Measurements from ENCODE around the gene WDFY2. TPM values are rescaled to one million over a fixed set of nuclear protein-coding genes. Genes with fewer than 3 reads are reported as not detected.

Gene WDFY2
- total RNA-seq, 1 experiment from 2014 or later, result 5.6 TPM

DNA sequence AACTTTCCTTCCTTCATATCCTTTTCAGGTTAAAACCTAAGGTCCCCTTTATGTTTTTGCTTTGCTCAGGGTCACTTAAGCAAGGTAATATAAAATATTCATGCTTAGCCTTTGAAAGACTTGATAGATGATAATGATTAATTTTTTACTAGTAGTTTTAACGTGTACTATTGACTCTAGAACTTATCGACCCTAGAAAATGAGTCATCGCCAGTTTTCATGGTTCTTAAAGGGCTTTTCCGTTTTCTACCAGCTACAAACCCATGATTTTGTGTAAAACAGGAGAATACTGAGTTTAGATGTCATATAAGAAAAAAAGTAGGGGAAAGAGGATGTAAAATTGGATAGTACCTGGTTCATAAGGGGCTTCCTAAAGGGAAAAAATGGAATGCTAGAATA, 144.0 kb downstream of the WDFY2 start:
- H3K27me3 ChIP-seq (ENCODE audit: control insufficient read depth, insufficient read depth, low read length), result no peaks in the 10 kb centered on the region
- no peaks in the 10 kb centered on the region; the same call in 1 of the 2 replicates for H3K36me3 ChIP-seq (replicated peaks; ENCODE audit: control insufficient read depth, insufficient read depth, low read length)
- DNase-seq, result no peak
- no peak overlapping the region for H3K4me3 ChIP-seq (ENCODE audit: insufficient read depth, low read depth, low read length)

DNA sequence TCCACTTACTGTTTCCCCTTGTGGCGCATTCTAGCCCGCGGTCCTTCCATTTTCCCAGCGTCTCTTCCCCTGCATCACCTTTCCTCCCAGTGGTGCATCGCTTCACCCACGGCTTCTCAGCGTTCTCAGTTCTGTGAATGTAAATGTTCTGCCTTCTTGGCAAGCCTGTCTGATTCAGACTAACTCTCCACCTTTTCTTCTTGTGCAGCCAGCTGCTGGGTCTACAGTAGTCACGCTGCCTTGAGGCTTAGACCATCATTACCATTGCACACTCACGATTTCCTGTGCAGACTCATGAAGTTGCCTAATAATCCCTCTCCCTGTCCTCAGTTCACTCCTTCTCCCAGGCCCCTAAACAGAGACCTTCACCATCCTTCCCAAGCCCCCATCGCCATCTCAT, 144.7 kb downstream of the WDFY2 start:
- Histone ChIP-seq H3K27me3 (ENCODE audit: control insufficient read depth, insufficient read depth, low read length) (no peaks in the 10 kb centered on the region), H3K36me3 (replicated peaks; ENCODE audit: control insufficient read depth, insufficient read depth, low read length) (no peaks in the 10 kb centered on the region; the same call in 1 of the 2 replicates), H3K4me3 (ENCODE audit: insufficient read depth, low read depth, low read length) (no peak overlapping the region)
- DNase-seq, result no peak

DNA sequence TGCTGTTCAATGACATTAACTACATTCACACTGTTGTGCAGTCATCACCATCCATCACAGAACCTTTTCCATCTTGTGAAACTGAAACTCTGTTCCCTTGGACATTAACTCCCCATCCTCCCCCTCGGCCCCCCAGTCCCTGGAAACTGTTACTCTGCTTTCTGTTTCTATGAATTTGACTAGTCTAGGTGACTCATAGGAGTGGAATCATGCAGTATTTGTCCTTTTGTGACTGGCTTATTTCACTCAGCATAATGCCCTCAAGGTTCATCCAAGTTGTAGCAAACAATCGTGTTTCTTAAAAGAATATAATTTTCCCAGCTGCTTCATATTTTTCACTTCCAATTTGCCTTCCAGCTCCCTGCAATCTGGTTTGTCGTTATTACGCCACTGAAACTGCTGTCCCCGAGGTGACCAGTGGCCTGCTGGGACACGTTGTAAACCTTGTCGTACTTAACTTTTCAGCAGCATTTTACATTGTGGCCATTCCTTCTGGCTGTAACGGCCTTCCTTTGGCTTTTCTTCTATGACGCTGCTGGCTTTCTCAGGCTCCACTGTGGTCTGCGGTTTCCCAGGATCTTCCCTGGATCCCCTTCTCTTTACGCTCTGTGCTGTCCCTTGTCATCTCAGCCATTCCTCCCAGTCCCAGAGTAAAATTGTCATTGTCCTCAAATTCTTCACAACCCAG, 145.7 kb downstream of the WDFY2 start:
- no peak for DNase-seq
- Histone ChIP-seq H3K36me3 (replicated peaks; ENCODE audit: control insufficient read depth, insufficient read depth, low read length) (no peaks in the 10 kb centered on the region; the same call in 1 of the 2 replicates), H3K27me3 (ENCODE audit: control insufficient read depth, insufficient read depth, low read length) (no peaks in the 10 kb centered on the region), H3K4me3 (ENCODE audit: insufficient read depth, low read depth, low read length) (no peak overlapping the region)

DNA sequence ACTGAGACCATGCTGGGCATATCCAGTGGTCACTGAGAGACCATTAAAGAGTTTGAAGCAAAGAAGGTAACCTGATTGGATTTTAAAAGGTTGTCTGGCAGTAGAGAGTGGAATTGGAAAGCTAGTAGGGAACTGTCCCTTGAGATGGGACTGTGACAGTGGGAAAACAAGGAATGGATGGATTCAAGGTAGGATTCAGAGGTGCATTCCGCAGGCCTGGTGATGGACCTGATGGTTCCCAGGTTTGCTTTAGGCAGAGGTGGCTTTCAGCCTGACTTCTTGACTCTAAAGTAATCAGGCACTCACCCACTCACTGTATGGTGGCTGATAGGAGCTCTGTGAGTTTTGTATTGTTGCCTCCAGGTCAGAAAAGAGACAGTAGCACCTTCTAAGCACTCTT, 146.7 kb downstream of the WDFY2 start:
- no peak for DNase-seq
- Histone ChIP-seq H3K27me3 (ENCODE audit: control insufficient read depth, insufficient read depth, low read length) (no peaks in the 10 kb centered on the region), H3K4me3 (ENCODE audit: insufficient read depth, low read depth, low read length) (no peak overlapping the region)

DNA sequence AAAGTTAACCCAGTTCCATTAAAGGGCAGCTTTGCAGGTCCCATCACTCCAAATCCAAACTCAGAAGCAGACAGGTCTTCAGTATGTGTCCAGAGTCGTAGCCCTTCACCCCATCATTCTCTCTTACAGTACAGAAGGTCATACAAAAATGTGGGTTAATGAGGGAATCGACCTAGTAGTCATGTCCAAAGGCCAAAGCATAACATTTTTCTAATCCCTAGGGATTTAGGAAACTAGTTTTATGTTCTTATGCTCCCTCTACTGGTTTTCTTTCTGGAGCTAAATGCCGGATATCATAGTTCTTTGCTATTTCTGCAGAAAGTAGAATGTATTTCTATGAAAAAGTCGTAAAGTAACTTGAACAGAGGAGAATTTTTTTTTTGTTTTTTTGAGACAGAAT, 147.5 kb downstream of the WDFY2 start:
- DNase-seq, result no peak
- H3K27me3 ChIP-seq (ENCODE audit: control insufficient read depth, insufficient read depth, low read length), result no peaks in the 10 kb centered on the region
- H3K4me3 ChIP-seq (ENCODE audit: insufficient read depth, low read depth, low read length), result no peak overlapping the region
- no peaks in the 10 kb centered on the region; the same call in 1 of the 2 replicates for H3K36me3 ChIP-seq (replicated peaks; ENCODE audit: control insufficient read depth, insufficient read depth, low read length)

More for the DNA sequence above, 146.7 kb downstream of the WDFY2 start:
- no peaks in the 10 kb centered on the region; the same call in 1 of the 2 replicates for H3K36me3 ChIP-seq (replicated peaks; ENCODE audit: control insufficient read depth, insufficient read depth, low read length)

DNA sequence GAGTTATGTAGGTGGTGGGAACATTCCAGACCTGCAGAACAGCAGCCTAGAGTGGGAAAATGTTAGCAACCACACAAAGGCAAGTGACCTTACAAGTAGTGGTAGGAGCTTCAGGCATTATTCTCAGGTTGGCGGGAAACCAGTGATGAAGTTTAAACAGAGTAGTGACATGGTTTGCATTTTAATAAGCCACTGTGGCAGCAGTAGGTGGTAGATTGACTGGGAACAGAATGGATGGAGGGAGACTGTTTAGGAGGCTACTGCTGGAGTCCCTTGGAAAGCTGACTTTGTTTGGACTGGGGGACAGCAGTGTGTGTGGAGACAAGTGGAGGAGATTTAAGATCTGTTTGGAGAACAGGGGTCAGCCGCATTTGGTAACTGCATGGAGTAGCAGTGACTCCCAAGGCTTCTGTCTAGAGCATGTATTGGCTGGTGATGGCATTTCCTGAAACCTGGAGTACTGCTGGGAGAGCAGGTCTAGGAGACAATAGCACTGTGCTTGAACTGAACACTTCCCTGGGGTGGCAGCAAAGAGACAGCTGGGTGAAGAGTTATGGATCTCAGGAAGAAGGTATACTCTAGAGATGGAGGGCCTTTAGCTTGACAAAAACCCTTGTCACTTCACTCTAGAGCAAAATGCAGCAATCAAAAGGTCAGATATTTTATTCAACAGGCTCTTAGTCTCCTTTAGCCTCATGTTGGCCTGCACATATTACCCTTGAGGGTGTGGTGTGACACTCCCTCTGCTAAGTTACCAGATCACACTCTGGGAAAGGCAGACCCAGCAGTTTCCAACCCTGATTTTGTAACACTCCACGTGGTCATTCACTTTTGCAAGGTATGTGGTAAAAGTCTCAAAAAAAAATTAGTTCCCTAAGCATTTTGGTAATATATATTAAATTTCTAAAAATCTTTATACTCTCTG, 149.4 kb downstream of the WDFY2 start:
- Histone ChIP-seq H3K4me3 (ENCODE audit: insufficient read depth, low read depth, low read length) (no peak overlapping the region), H3K36me3 (replicated peaks; ENCODE audit: control insufficient read depth, insufficient read depth, low read length) (no peaks in the 10 kb centered on the region; the same call in 1 of the 2 replicates), H3K27me3 (ENCODE audit: control insufficient read depth, insufficient read depth, low read length) (no peaks in the 10 kb centered on the region)
- DNase-seq, result no peak

DNA sequence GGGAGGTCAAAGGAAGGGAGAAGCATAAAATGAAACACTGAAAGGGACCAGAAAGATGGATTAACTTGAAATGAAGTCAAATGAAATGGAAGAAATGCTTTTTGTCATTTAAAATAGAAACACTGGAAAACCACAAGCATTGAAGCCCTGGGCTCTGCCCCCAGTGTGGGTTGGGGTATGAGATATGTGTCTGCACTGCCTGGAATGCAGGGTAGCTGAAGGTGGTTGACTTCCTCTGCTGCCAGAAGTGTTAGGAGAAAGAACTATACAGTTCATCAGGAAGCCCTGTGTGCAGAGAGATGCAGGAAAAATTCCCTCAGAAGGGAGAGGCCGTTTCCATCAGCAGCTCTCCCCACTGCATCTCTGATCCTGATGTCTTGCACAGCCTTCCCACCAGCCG, 150.5 kb downstream of the WDFY2 start:
- Histone ChIP-seq H3K27me3 (ENCODE audit: control insufficient read depth, insufficient read depth, low read length) (no peaks in the 10 kb centered on the region), H3K36me3 (replicated peaks; ENCODE audit: control insufficient read depth, insufficient read depth, low read length) (peaks cover 2% of the 10 kb centered on the region), H3K4me3 (ENCODE audit: insufficient read depth, low read depth, low read length) (no peak overlapping the region)
- DNase-seq, result no peak

DNA sequence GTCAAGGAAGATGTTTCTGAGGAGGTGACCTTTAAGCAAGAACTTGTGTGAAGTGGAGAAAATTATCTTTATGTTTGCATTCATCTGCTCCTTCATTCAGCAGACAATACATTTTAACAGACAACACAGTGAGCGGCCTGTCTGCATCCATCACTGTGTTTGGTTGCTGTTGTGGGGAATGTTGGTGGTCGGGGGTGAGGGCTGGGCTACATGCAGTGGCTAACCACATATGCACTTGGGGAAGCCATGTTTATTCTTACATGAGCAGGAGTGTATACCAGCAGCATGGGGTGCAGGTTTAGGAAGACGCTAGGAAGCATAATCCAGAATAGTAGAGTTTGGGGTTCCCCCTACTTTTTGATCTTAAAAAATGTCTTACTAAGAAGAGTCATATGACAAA, 153.3 kb downstream of the WDFY2 start:
- H3K27me3 ChIP-seq (ENCODE audit: control insufficient read depth, insufficient read depth, low read length), result no peaks in the 10 kb centered on the region
- no peak overlapping the region for H3K4me3 ChIP-seq (ENCODE audit: insufficient read depth, low read depth, low read length)
- H3K36me3 ChIP-seq (replicated peaks; ENCODE audit: control insufficient read depth, insufficient read depth, low read length), result peaks cover 2% of the 10 kb centered on the region
- no peak for DNase-seq

DNA sequence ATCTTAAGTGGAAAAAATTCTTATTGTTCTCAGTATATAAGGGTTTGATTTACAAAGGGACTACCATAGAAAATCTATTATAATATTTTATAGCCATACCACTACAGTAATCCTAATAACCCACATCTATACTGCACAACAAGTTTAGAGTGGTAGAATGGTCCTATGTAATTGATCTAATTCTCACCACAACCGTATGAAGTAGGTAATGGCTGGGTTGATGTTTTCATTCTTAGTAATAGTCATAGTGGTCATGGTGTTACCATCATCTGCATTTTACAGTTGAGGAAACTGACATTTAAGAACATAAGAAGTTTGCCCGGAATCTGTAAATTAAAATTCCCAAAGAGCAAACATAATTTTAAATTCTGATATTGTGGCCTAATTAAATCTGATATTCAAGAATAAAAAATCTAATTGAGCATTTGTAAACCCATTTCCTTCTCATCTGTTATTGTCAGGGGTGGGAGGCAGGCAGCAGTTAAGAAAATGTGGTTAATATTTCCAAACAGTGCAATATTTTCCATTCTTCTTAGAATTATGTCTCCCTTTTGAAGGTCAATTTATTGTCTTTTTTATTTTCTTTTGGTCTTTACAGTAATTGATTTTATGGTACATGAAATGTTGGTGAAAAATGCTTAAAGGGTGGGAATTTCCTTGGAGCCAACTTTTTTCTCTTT, 154.1 kb downstream of the WDFY2 start:
- H3K36me3 ChIP-seq (replicated peaks; ENCODE audit: control insufficient read depth, insufficient read depth, low read length), result peaks cover 2% of the 10 kb centered on the region
- DNase-seq, result no peak
- H3K4me3 ChIP-seq (ENCODE audit: insufficient read depth, low read depth, low read length), result no peak overlapping the region
- no peaks in the 10 kb centered on the region for H3K27me3 ChIP-seq (ENCODE audit: control insufficient read depth, insufficient read depth, low read length)

DNA sequence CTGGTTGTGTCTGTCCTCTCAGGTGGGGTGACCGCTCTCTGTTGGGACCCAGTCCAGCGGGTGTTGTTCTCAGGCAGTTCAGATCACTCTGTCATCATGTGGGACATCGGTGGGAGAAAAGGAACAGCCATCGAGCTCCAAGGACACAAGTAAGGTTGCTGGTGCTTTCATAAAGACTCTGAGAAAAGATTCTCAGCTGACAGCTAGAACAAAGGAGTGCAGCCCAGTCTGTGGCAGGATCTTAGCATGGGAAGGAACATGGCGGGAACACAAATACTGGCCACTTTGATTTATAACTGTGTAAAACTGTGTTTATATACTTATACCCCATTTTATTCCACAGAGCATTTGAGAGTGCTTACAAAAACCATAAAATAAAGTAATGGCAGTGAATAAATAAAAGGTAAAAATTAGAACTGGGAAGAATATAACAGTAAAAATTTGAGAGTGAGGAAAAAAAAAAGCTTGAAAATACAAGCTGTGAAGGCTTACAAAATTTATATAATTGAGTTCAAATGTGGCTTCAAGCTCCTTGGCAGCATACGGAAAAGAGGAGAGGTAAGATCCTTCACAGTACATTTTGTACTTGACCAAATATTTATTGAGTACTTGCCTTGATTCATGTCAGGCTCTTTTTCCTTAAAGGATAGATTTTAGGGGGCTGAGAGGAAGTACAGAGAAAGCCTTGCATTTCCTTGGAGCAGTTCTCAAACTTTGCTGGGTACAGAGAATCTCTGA, 154.9 kb downstream of the WDFY2 start:
- Histone ChIP-seq H3K27me3 (ENCODE audit: control insufficient read depth, insufficient read depth, low read length) (no peaks in the 10 kb centered on the region), H3K36me3 (replicated peaks; ENCODE audit: control insufficient read depth, insufficient read depth, low read length) (peaks cover 2% of the 10 kb centered on the region), H3K4me3 (ENCODE audit: insufficient read depth, low read depth, low read length) (no peak overlapping the region)
- no peak for DNase-seq

DNA sequence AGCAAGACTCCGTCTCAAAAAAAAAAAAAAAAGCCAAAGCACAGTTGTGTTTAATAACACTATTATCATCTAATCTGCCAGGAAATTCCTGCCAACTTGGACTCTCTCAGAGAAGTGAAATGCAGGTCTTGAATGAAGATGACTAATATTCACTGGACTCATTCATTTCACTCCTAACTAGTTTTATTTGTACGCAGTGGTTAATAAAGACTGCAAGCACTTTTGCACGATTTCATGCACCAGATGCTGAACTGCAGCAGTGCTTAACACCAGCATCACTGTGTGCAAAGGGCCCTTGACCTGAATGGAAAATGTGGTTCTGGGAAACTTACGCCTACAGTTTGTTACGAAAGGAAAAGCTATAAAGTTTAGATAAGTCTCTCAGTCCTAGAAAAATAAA, 156.4 kb downstream of the WDFY2 start:
- Histone ChIP-seq H3K27me3 (ENCODE audit: control insufficient read depth, insufficient read depth, low read length) (no peaks in the 10 kb centered on the region), H3K4me3 (ENCODE audit: insufficient read depth, low read depth, low read length) (no peak overlapping the region), H3K36me3 (replicated peaks; ENCODE audit: control insufficient read depth, insufficient read depth, low read length) (peaks cover 2% of the 10 kb centered on the region)
- no peak for DNase-seq

DNA sequence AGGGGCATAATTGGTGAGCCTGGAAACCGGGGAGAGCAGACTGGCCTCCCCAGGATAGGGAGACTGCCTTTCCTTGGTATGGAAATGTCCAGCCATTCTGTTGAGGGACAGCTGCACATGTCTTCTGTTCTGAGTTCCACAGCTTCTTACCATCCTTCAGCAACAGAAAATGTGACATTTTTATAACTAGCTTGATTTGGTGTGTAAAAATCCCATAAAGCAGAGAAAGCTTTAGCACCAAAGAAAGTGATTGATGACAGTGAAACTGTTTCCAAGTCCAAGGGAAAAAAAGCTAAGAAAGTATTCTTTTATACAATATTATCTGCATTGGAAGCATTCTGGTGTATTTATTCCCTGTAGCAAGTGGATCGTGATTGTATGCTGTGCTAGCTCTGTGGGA, 157.8 kb downstream of the WDFY2 start:
- Histone ChIP-seq H3K27me3 (ENCODE audit: control insufficient read depth, insufficient read depth, low read length) (no peaks in the 10 kb centered on the region), H3K4me3 (ENCODE audit: insufficient read depth, low read depth, low read length) (no peak overlapping the region), H3K36me3 (replicated peaks; ENCODE audit: control insufficient read depth, insufficient read depth, low read length) (peaks cover 2% of the 10 kb centered on the region)
- DNase-seq, result no peak

DNA sequence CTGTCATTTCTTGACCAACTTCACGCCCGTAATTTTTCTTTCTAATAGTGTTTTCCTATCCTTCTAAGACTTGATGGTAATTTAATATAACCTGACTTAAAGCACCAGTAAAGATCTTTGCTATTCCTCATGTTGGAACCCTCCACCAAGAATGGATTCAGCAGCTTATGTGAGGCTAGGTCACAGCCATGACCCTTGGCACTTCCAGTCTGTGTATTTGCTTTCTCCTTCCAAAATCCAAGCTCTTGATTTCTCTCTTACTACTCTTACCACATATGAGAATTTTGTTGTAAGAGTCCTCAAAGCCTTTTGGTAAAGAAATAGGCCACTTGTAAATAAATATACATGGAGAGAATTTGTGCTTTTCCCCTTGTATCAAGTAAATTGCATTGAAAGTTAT, 158.3 kb downstream of the WDFY2 start:
- Histone ChIP-seq H3K27me3 (ENCODE audit: control insufficient read depth, insufficient read depth, low read length) (no peaks in the 10 kb centered on the region), H3K4me3 (ENCODE audit: insufficient read depth, low read depth, low read length) (no peak overlapping the region), H3K36me3 (replicated peaks; ENCODE audit: control insufficient read depth, insufficient read depth, low read length) (peaks cover 2% of the 10 kb centered on the region)
- no peak for DNase-seq

DNA sequence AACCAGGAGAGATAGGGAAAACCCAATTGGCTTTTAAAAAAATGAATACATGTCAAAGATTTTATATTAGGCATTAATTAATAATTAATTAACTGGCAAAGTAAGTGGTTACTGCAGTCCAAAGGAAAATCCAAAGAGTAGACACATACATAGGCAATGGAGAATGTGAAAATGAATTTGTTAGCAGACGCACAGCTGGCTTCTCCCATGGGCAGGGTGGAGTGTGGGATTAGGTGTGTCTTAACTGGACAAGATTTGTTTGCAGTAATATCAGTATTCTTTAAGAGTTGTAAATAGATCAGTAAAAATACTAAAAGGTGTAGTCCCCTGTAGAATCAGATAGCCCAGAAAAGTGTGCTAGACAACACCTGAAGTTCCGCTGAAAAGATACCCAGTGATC, 161.0 kb downstream of the WDFY2 start:
- H3K4me3 ChIP-seq (ENCODE audit: insufficient read depth, low read depth, low read length), result no peak overlapping the region
- no peaks in the 10 kb centered on the region; the same call in none of the 2 replicates for H3K36me3 ChIP-seq (replicated peaks; ENCODE audit: control insufficient read depth, insufficient read depth, low read length)
- no peaks in the 10 kb centered on the region for H3K27me3 ChIP-seq (ENCODE audit: control insufficient read depth, insufficient read depth, low read length)
- no peak for DNase-seq
